ENCODE results near the gene RAD18. TPM values are rescaled to one million over a fixed set of nuclear protein-coding genes. Genes with fewer than 3 reads are reported as not detected.

Gene RAD18
- polyA plus RNA-seq, 1 of the 3 experiments (the other 2 are of a cell fraction) = 5.7 TPM

- TF ChIP-seq TAF1 (IDR thresholded peaks at IDR 0.05; ENCODE audit: borderline replicate concordance, low read depth, low read length) = no peak
- no peak for TF ChIP-seq TCF12 (IDR thresholded peaks at IDR 0.05)
- TF ChIP-seq GATA2 (CRISPR knock-in tag; IDR thresholded peaks at IDR 0.05) = no peak
- no peak for TF ChIP-seq SIN3A (IDR thresholded peaks at IDR 0.05; ENCODE audit: borderline replicate concordance, low read depth, low read length)
- no peak for TF ChIP-seq GABPA (IDR thresholded peaks at IDR 0.05; ENCODE audit: low read depth)
- TF ChIP-seq ZBTB33 (IDR thresholded peaks at IDR 0.05; ENCODE audit: borderline replicate concordance, low read depth) = no peak
- no peak for TF ChIP-seq CTCF (IDR thresholded peaks at IDR 0.05)
- TF ChIP-seq TEAD4 (IDR thresholded peaks at IDR 0.05; ENCODE audit: borderline replicate concordance, insufficient read depth) = no peak
- TF ChIP-seq CHD2 (IDR thresholded peaks at IDR 0.05; ENCODE audit: low read length, partially characterized antibody) = no peak
- no peak for TF ChIP-seq POLR2AphosphoS5 (IDR thresholded peaks at IDR 0.05; ENCODE audit: low read depth, low read length)
- H3K79me2 ChIP-seq (ENCODE audit: insufficient read depth) = no peaks in the 10 kb centered on the region
- no peaks in the 10 kb centered on the region for H4K20me1 ChIP-seq (ENCODE audit: insufficient read depth)
- H3K27ac ChIP-seq (ENCODE audit: low read depth in 2 of 2, low read length in 1 of 2) = no peak overlapping the region
- H3K4me2 ChIP-seq = no peak overlapping the region
- CTCF ChIA-PET = interaction anchor here (0.8 to 3.0 kb wide), 3 partner anchors 10 to 321 kb away, joined by 3 to 12 read pairs (median 12); partner anchors contain the start of gene OXTR
- no peak for DNase-seq
- H3K9me2 ChIP-seq = no peaks in the 10 kb centered on the region
- H3K4me1 ChIP-seq (ENCODE audit: control insufficient read depth in 1 of 2, insufficient read depth in 2 of 2, low read depth in 1 of 2, low read length in 1 of 2) = peaks cover 0 to 2% of the 10 kb centered on the region in 2 experiments; a peak in 1 of 4 replicates
- POLR2A ChIA-PET = no interaction called here
- no peaks in the 10 kb centered on the region for H3K36me3 ChIP-seq (replicated peaks in 1 of 2; ENCODE audit: control insufficient read depth in 1 of 2, insufficient read depth in 2 of 2, low read length in 1 of 2)
- H3K9me3 ChIP-seq = no peaks in the 10 kb centered on the region
- no peaks in the 10 kb centered on the region for H3K27me3 ChIP-seq (ENCODE audit: insufficient read depth)
- H3K4me3 ChIP-seq (ENCODE audit: low read depth in 2 of 2, low read length in 1 of 2) = no peak overlapping the region
- no peak overlapping the region for H2AFZ ChIP-seq (ENCODE audit: low read depth)
- H3F3A ChIP-seq (replicated peaks; ENCODE audit: insufficient read depth) = no peaks in the 10 kb centered on the region
- H3K9ac ChIP-seq = no peak overlapping the region
- WGBS (ENCODE audit: low lambda C conversion rate) = 81% methylated on average over 9 of the region's 9 CpGs
Measured at GRCh38 chr3:8981296-8981695, 18.0 kb upstream of the RAD18 start.

- POLR2A ChIA-PET = no interaction called here
- Histone ChIP-seq H3K27ac (ENCODE audit: low read depth in 2 of 2, low read length in 1 of 2) (no peak overlapping the region), H3K4me3 (ENCODE audit: low read depth in 2 of 2, low read length in 1 of 2) (no peak overlapping the region), H4K20me1 (ENCODE audit: insufficient read depth) (no peaks in the 10 kb centered on the region), H3K4me2 (no peak overlapping the region), H3K9ac (no peak overlapping the region), H2AFZ (ENCODE audit: low read depth) (no peak overlapping the region), H3K36me3 (replicated peaks in 1 of 2; ENCODE audit: control insufficient read depth in 1 of 2, insufficient read depth in 2 of 2, low read length in 1 of 2) (no peaks in the 10 kb centered on the region), H3K79me2 (ENCODE audit: insufficient read depth) (no peaks in the 10 kb centered on the region), H3K9me3 (no peaks in the 10 kb centered on the region), H3K4me1 (ENCODE audit: control insufficient read depth in 1 of 2, insufficient read depth in 2 of 2, low read depth in 1 of 2, low read length in 1 of 2) (peaks cover 0 to 2% of the 10 kb centered on the region in 2 experiments; a peak in 1 of 4 replicates), H3K9me2 (no peaks in the 10 kb centered on the region), H3F3A (replicated peaks; ENCODE audit: insufficient read depth) (no peaks in the 10 kb centered on the region), H3K27me3 (ENCODE audit: insufficient read depth) (no peaks in the 10 kb centered on the region)
- no peak for TF ChIP-seq IRF3 (IDR thresholded peaks at IDR 0.05; ENCODE audit: low read depth, low read length)
- no peak for TF ChIP-seq FOXJ3 (CRISPR knock-in tag; IDR thresholded peaks at IDR 0.05)
- no peak for TF ChIP-seq EZH2phosphoT487 (IDR thresholded peaks at IDR 0.05; ENCODE audit: borderline replicate concordance, low read depth)
- no peak for TF ChIP-seq GATA2 (CRISPR knock-in tag; IDR thresholded peaks at IDR 0.05)
- TF ChIP-seq RFX5 (IDR thresholded peaks at IDR 0.05; ENCODE audit: low read length) = no peak
- no peak for TF ChIP-seq TEAD4 (IDR thresholded peaks at IDR 0.05; ENCODE audit: borderline replicate concordance, insufficient read depth)
- no peak for TF ChIP-seq SMC3 (IDR thresholded peaks at IDR 0.05; ENCODE audit: low read depth, low read length)
- no peak for TF ChIP-seq POLR2AphosphoS5 (IDR thresholded peaks at IDR 0.05; ENCODE audit: low read depth, low read length)
- no peak for TF ChIP-seq MXI1 (IDR thresholded peaks at IDR 0.05; ENCODE audit: low read depth, low read length)
- no peak for TF ChIP-seq RAD21 (IDR thresholded peaks at IDR 0.05; ENCODE audit: low read length)
- CTCF ChIA-PET = interaction anchor here (0.8 to 12.9 kb wide), 5 partner anchors 9 to 322 kb away, joined by 3 to 151 read pairs (median 12); partner anchors contain the start of gene OXTR
- WGBS (ENCODE audit: low lambda C conversion rate) = 47% methylated on average over 5 of the region's 6 CpGs
- no peak for DNase-seq
Measured at GRCh38 chr3:8980756-8981257, 17.5 kb upstream of the RAD18 start.

Measured in SK-N-SH (cell line).